GM12873 (cell line): ENCODE results near the gene PHF21B.

ENCODE experiments used
- CTCF ChIP-seq: IDR thresholded peaks from 2 replicates; pipeline ENCODE4 v1.5.1; 2012; ENCODE audit warnings: low read depth, mild to moderate bottlenecking, moderate library complexity, low read length, control low read depth; ENCODE audit not compliant: insufficient read depth; ENCODE audit errors: missing control alignments

PHF21B gene

DNA sequence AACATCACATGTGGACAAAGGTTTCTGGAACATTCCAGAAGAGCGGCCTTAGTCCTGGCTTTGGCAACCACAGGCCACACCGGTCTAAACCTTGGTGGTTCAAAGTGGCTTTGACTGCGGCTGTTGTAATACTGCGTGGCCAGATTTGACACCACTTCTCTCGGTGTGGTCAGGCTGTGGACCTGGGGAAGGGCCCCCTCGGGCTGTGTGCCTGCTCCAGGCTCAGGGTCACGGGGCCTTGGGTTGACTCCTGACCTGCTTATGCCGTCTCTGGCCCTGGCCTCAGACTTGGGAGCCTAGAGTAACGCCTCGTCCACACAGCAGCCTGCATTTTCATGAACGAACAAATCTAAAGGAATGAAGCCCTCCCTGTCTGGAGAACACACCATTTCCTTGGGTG is 118.0 kb downstream of the PHF21B start:
- TF ChIP-seq CTCF: no peak

- TF ChIP-seq CTCF: no peak
These were observed 118.5 kb downstream of the PHF21B start for GRCh38 chr22:44891293-44891747.

DNA sequence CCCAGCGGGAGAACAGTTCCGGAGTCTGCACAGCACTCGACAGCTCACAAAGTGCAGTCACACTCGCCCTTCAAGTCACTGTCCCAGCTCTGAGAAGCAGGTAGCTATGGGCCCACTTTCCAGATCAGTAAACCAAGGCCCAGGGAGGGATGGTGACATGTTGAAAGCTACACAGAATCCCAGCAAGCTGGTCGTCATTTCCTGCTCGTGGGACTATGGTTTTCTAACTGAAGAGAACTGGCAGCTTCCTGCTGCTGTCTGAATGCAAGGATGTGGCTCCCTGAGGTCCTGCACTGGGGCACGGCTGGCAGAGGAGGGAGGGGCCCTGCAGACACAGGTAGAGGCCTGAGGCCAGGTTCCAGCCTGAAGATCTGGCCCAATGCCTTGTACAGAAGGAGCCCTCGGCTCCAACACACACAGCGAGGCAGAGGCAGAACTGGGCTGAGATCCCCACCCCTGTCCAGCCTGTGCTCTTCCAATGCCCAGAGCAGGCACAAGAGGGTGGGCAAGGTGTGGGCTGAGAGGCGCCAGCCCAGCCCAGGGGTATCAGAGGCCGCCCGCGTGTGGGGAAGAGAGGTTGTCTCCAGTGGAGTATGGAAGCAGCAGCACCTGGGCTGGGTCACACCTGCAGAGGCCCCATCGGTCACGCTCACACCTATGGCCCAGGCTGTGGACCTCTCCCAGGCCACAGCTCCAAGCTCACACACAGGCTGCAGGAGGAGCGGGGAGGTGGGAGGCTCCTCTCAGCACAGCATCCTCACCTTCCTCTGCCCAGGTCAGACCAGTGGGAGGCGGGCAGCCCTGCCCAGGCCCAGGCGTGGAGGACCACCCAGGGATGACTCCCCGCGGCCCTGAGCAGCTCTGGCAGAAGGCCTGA is 119.2 kb downstream of the PHF21B start:
- no peak for TF ChIP-seq CTCF

DNA sequence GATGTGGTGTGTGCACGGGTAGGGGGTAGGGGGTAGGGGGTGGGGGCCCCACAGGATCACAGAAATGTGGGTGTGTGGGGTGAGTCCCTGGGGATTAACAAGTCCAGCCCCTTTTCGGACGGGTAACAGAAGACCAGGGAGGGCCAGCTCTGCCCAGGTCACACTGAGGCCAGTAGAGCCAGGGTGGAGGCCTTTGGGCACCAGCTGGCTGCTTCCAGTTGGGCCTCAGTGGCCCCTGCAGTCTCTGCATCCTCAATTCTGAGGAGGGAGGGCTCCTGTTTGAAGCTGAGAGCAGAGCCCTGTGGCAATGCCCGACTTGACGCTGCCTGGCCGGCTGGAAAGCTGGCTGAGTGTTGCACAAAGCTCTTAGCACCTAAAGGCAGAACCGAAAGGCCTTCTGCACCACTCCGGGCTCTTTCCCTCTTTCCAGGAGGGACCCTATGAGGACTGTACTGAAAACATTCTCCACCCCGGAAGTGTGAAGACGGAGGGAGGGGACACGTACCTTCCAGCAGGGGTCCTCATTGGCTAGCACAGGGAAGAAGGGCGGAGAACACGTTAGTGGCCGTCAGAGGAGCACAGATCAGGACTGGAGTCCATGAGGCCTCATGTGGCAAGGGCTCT is 120.4 kb downstream of the PHF21B start:
- peak; percentile 14 for TF ChIP-seq CTCF

DNA sequence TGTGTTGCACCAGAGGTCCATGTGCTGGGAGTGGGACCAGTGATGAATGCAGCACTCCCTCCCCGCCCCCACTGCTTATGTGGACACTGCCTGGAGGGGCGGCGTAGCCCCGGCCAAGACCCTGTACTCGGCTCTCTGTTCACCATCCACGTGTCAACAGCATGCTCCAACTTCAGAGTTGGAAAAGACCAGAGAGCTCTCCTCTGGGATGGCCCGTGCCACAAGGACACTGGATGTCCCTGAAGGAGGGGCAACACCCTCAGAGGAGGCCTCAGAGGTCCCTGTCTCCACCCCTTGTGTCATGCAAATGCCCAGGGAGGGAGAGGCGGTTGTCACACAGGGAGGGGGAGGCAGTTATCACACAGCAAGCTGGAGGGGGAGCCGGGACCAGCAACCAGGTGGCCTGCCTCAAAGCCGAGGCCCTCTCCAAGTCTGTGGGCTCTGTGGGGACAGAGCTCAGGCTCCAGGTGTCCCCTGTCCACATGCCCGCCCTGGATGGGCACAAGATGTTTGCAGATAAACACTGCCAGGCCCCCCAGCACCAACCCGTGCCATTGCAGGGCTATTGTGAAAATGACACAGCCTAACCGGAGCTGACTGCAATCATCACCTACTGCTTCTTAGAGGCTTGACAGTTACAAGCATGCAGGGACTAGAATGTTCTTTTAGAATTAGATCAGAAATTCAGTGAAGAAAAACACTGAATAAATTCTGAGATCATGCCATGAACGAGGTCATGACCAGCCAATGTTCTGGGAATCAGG is 121.1 kb downstream of the PHF21B start:
- TF ChIP-seq CTCF: no peak

DNA sequence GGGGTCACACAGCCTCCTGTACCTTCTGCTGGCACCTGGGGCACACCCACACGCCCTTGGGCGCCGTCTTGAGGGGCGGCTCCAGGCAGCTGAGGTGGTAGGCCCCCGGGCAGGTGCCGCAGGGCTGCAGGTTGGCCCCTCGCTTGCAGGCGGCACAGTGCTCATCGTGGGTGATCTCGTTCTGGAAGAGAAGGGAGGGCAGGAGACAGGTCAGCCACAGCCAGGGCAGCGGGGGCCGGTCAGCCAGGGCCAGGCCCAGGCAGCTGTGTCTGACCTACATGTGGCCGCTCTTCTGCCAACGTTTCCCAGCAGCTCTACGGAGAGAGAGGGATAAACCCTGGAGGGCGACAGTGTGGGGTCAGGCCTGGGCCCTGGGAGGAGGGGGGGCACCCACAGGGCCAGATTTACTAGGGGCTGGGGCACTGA is 121.9 kb downstream of the PHF21B start:
- no peak for TF ChIP-seq CTCF
